Measurements from ENCODE around the gene TCERG1.

The TCERG1 gene

GRCh38 chr5:146458894-146459293 is 11.8 kb downstream of the TCERG1 start:
- no peak for DNase-seq

GRCh38 chr5:146461319-146461718 is 14.2 kb downstream of the TCERG1 start:
- no peak for DNase-seq

- no peak for DNase-seq
Measured at GRCh38 chr5:146463446-146463845, 16.3 kb downstream of the TCERG1 start.

- peak in 1 of 2 experiments; percentile 8 for DNase-seq
Measured at GRCh38 chr5:146466521-146467349, 19.6 kb downstream of the TCERG1 start.

- no peak for DNase-seq
Measured at GRCh38 chr5:146467760-146468159, 20.6 kb downstream of the TCERG1 start.

- DNase-seq, result no peak
Measured at GRCh38 chr5:146474065-146474464, 26.9 kb downstream of the TCERG1 start.

- DNase-seq, result no peak
Measured at GRCh38 chr5:146475190-146475780, 28.2 kb downstream of the TCERG1 start.

- DNase-seq, result no peak
Measured at GRCh38 chr5:146475906-146476305, 28.8 kb downstream of the TCERG1 start.

DNA sequence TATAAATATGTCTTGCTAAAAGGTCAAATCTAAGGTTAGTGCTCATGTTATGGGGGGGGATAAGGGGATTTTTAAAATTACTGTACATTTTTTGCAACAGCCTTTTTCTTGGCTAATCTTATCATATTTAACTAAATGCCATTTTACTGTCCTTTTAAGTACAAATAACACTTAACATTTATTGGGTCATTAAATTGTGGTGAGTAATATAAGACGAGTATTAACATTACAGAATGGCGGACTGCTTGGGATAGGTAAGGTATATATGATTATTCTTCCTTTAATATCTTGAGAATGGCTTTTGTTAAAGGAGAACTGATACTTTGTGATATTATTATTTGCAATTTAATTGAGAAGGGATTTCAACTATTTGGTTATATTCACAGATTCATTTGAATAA is 35.6 kb downstream of the TCERG1 start:
- no peak for DNase-seq

GRCh38 chr5:146484714-146485391 is 37.7 kb downstream of the TCERG1 start:
- no peak for DNase-seq

DNA sequence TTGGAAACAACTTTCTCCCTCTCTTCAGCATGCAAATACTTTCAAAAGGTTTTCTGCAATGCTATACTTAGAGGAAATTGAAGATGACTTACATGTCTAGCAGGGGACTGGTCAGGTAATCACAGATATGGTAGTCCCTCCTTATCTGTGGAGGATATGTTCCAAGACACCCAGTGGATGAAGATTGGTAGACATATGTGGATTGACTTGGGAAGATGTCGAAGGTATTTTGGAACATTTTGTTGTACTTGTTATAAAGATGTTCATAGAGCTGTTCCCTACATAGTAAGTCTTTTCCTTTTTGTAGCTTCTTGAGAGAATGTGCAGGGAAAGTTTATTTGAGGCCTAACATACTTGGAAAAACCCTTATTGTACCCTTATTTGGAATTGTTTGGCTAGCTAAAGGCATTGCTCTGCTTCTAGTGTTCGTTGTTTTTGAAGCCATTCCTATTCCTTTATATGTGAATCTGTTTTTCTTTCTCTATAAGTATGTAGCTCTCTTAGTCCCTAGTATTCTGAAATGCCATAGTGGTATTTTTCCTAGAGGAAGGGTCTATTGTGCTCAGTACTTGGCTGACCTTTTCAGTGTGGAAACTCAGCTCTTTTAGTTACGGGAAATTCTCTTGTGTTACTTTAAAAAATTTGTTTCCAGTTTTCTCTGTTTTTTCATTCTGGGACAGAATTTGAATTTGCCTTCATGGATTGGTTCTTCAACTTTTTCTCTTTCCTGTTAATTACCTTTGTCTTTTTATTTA is 43.1 kb downstream of the TCERG1 start:
- DNase-seq, result no peak

- DNase-seq, result no peak
Measured at GRCh38 chr5:146494656-146495055, 47.5 kb downstream of the TCERG1 start.

GRCh38 chr5:146499680-146500079 is 52.5 kb downstream of the TCERG1 start:
- DNase-seq, result no peak

- no peak for DNase-seq
Measured at GRCh38 chr5:146507428-146507827, 60.3 kb downstream of the TCERG1 start.

GRCh38 chr5:146510559-146511125 is 63.5 kb downstream of the TCERG1 start:
- no peak for DNase-seq

DNA sequence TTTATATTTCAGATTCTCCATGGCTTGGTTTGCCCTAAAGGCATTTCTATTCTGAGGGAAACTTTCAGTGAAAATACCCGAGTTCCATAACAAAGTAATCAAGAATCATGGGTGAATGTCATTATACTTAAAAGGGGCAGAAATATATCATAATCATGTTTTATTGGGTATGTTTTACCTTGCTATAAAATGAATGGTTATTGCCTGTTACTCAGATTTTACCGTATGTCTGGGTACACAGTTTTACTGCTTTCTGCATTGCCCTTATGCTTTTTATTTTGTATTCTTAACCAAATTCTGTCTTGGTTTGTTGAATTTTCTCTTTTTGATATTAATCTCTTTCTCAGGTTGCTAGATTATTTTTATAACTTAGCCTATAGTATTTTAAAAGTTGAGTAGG is 66.3 kb downstream of the TCERG1 start:
- no peak for DNase-seq

DNA sequence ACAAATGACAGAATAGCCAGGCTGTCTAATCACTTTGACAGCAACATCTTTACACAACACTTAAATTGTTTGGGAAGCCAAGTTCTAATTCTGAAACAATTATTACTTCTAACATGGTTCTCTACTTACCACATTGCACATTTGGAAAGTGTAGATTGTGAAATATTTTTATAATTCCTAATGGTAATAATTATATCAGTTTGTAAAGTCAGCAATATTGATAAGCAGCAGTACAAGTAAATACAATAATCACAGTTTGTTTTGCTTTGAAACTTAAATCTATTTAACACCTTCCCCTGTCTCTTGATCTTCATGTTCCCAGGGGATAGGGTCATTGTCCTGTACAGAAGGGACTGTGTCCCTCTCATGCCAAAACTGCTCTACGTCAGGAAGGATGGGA is 67.4 kb downstream of the TCERG1 start:
- no peak for DNase-seq

DNA sequence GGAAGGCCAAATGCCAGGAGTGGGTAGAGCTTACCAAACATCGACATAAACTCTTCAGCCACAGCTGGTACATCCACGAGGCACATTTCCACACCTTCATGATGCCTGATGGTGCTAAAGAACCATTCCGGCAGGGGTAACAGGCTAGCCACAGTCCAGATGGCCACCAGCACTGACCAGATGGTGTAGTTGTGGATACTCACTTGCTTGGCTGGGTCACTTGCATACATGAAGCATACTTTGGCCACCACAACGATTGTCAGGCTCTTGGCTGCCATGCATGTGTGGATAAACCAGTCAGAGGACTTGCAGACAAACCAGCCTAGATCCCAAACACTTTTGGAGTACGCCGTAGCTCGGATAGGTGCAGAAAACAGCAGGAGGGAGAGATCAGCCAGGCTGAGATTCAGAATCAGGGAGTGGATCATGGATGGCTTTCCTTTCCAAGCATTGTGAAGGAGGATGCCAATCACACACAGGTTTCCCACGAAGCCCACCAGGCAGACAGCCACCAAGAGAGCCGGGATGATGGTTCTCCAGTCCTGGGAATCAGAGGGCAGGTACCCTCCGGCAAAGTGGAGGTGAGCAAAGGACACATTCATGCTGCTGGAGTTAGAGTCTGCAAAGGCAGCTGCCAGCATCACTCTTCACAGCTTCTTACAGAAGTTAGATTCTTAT is 68.5 kb downstream of the TCERG1 start:
- peak in 1 of 2 experiments; percentile 32 for DNase-seq

DNA sequence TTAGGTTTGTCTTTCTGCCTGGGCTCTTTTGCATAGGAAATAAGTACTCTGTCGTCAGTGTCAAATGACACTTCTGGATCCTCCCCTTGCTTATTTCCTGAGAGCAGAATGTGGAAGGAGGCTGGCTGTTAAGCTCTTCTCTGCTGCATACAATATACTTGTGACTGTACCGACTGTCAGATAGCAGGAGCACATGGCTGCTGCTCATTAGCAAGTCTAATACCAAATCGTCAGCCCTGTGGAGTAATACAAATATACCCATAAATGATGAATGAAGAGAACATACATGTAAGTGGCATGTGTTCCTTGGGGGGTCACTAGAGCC is 69.0 kb downstream of the TCERG1 start, which contains the start of gene GPR151:
TSS of gene GPR151 (minus strand) at position 40 of the 325 bp plus-strand sequence. CDS start 77 bp downstream, outside the sequence.
- DNase-seq, result no peak

DNA sequence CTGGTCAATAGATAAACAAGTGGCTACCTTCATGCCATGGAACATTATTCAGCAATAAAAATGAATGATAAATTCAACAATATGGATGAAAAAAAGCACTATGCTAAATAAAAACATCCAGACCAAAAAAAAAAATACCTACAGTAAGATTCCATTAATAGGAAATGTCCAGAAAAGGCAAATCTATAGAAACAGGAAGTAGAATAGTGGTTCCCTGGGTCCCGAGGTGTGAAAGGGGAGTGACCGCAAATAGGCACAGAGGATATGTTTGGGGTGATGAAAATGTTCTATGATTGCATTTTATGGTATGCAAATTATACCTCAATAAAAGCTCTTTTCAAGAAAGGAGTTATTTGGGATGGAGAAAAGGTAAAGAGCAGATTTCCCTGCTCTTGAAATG is 72.4 kb downstream of the TCERG1 start:
- DNase-seq, result no peak

DNA sequence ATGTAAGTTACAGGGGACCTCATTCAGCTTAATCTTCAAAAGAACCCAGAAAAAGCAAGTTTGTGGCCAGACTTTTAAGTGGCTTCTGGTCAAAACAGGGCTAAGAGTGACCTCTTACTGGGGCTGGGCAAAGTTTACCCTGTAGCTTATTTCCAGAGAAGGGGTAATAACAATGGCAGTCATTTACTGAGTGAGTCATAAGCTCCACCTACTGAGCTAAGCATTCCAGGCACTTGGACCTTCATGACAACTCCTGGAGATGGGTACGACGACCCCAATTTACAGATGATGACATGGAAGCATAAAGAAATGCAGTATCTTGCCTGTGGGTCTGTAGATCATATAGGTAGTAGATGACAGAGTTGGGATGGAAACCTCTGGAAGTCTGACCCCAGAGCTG is 73.6 kb downstream of the TCERG1 start:
- no peak for DNase-seq

GRCh38 chr5:146521403-146522106 is 74.4 kb downstream of the TCERG1 start:
- no peak for DNase-seq

Data from NCI-H446 (cell line).